H4 (cell line): ENCODE data around the gene MAGED4. TPM values are rescaled to one million over a fixed set of nuclear protein-coding genes. Genes with fewer than 3 reads are reported as not detected.
"Not testable (repeated sequence)": the region's sequence is repeated elsewhere in the genome, so short reads cannot be mapped to it uniquely, and the experiment has no call there.

ENCODE experiments used
- DNase-seq: peaks from one replicate; pipeline ENCODE4 v3.0.0-alpha.2; 2015; ENCODE audit warnings: low spot score
- total RNA-seq: library from RNA; depleted of rRNA; stranded (reverse); fragments of >200 nt; shearing (Covaris generic); gene quantifications from 2 replicates; pipeline ENCODE4 v1.2.3, GENCODE V29; 2014; rRNA removed

Gene MAGED4
- total RNA-seq: 6.2 and 17.3 TPM in 2 replicates

- DNase-seq: not testable (repeated sequence)
Measured at GRCh38 chrX:52184440-52185077, at the start of gene MAGED4. TSS of gene MAGED4 (plus strand) at chrX:52184888. CDS start at chrX:52185923, 1,035 bp downstream.

- no peak for DNase-seq
Measured at GRCh38 chrX:52138830-52139544, 45.7 kb upstream of the MAGED4 start.

- no peak for DNase-seq
Measured at GRCh38 chrX:52139545-52139895, 45.2 kb upstream of the MAGED4 start.

GRCh38 chrX:52140020-52140419 is 44.7 kb upstream of the MAGED4 start:
- no peak for DNase-seq

GRCh38 chrX:52150667-52151066 is 34.0 kb upstream of the MAGED4 start:
- not testable (repeated sequence) for DNase-seq

GRCh38 chrX:52160140-52160539 is 24.5 kb upstream of the MAGED4 start:
- DNase-seq: not testable (repeated sequence)

GRCh38 chrX:52166840-52167239 is 17.8 kb upstream of the MAGED4 start:
- no peak for DNase-seq

- not testable (repeated sequence) for DNase-seq
Measured at GRCh38 chrX:52171055-52171454, 13.6 kb upstream of the MAGED4 start.

GRCh38 chrX:52185078-52185453 is 378 bp downstream of the MAGED4 start:
- DNase-seq: not testable (repeated sequence)

GRCh38 chrX:52211405-52211804 is 26.7 kb downstream of the MAGED4 start:
- DNase-seq: not testable (repeated sequence)

GRCh38 chrX:52213276-52213675 is 28.6 kb downstream of the MAGED4 start:
- DNase-seq: no peak

GRCh38 chrX:52216541-52216940 is 31.9 kb downstream of the MAGED4 start:
- DNase-seq: no peak

GRCh38 chrX:52217494-52218160 is 32.9 kb downstream of the MAGED4 start:
- no peak for DNase-seq

- DNase-seq: no peak
Measured at GRCh38 chrX:52220936-52221335, 36.2 kb downstream of the MAGED4 start.

Other genes with a start within 250 kb of the MAGED4 start
- 13.2 and 27.5 TPM in 2 replicates for gene MAGED4B, start 115.7 kb upstream of the MAGED4 start, total RNA-seq
- not detected in 2 replicates for gene XAGE2, start 184.1 kb downstream of the MAGED4 start, total RNA-seq